ENCODE results near the gene NECTIN4.

The NECTIN4 gene

GRCh38 chr1:161111117-161111516 is 21.8 kb upstream of the NECTIN4 start:
- TF ChIP-seq CTCF (IDR thresholded peaks at IDR 0.05; ENCODE audit: low read depth, low read length), result no peak
- H3K4me3 ChIP-seq (ENCODE audit: low read depth, low read length), result no peak overlapping the region

GRCh38 chr1:161106431-161106830 is 17.1 kb upstream of the NECTIN4 start:
- no peak overlapping the region for H3K4me3 ChIP-seq (ENCODE audit: low read depth, low read length)
- TF ChIP-seq CTCF (IDR thresholded peaks at IDR 0.05; ENCODE audit: low read depth, low read length), result no peak

GRCh38 chr1:161100556-161100955 is 11.2 kb upstream of the NECTIN4 start:
- H3K4me3 ChIP-seq (ENCODE audit: low read depth, low read length), result no peak overlapping the region
- no peak for TF ChIP-seq CTCF (IDR thresholded peaks at IDR 0.05; ENCODE audit: low read depth, low read length)

- no peak for TF ChIP-seq CTCF (IDR thresholded peaks at IDR 0.05; ENCODE audit: low read depth, low read length)
- H3K4me3 ChIP-seq (ENCODE audit: low read depth, low read length), result no peak overlapping the region
Observed at GRCh38 chr1:161099090-161099802, 9.9 kb upstream of the NECTIN4 start.

GRCh38 chr1:161098210-161099068 is 9.1 kb upstream of the NECTIN4 start, which contains the start of gene KLHDC9:
Gene KLHDC9, plus strand, starts transcription at chr1:161098361. Its CDS starts 175 bp downstream, at chr1:161098536.
- TF ChIP-seq CTCF (IDR thresholded peaks at IDR 0.05; ENCODE audit: low read depth, low read length), result no peak
- no peak within 1 kb of the TSS for H3K4me3 ChIP-seq (ENCODE audit: low read depth, low read length)

GRCh38 chr1:161096530-161096929 is 7.2 kb upstream of the NECTIN4 start:
- TF ChIP-seq CTCF (IDR thresholded peaks at IDR 0.05; ENCODE audit: low read depth, low read length), result no peak
- H3K4me3 ChIP-seq (ENCODE audit: low read depth, low read length), result no peak overlapping the region

- TF ChIP-seq CTCF (IDR thresholded peaks at IDR 0.05; ENCODE audit: low read depth, low read length), result no peak
- H3K4me3 ChIP-seq (ENCODE audit: low read depth, low read length), result no peak overlapping the region
Observed at GRCh38 chr1:161096015-161096414, 6.7 kb upstream of the NECTIN4 start.

Data from WI38 (cell line).